Mucosa of descending colon (tissue), 3 donors: ENCODE measurements around the gene WFDC2. TPM values are rescaled to one million over a fixed set of nuclear protein-coding genes. Genes with fewer than 3 reads are reported as not detected.

Experiments
- ATAC-seq: fragments of 200-7000 bp; cut with Tn5 transposase; one replicate; pipeline ENCODE4 v1.9.1; 2020; ENCODE audit warnings: mild to moderate bottlenecking, moderate library complexity
- DNase-seq, 3 donors: peaks; one replicate each; pipeline ENCODE4 v3.0.0-alpha.2; 2020
- H3K36me3 ChIP-seq: fragments of 200-600 bp; one replicate; pipeline ENCODE4 v1.8.0; 2021; ENCODE audit warnings: low read depth, mild to moderate bottlenecking
- H3K4me1 ChIP-seq: fragments of 200-600 bp; one replicate; pipeline ENCODE4 v1.8.0; 2021; ENCODE audit warnings: low read depth, mild to moderate bottlenecking
- H3K4me3 ChIP-seq: fragments of 200-600 bp; one replicate; pipeline ENCODE4 v1.8.0; 2021; ENCODE audit warnings: mild to moderate bottlenecking
- H3K9me3 ChIP-seq: fragments of 200-600 bp; one replicate; pipeline ENCODE4 v1.8.0; 2021; ENCODE audit warnings: mild to moderate bottlenecking
- CTCF ChIP-seq: fragments of 200-600 bp; IDR thresholded peaks from one replicate; pipeline ENCODE4 v1.8.0; 2022; ENCODE audit warnings: antibody characterized with exemption, mild to moderate bottlenecking
- intact Hi-C, 2 donors: fragments of 100-400 bp; cut with DNase I in 1 of 2; cut with micrococcal nuclease in 1 of 2; formaldehyde crosslinking; loops; one replicate each; pipeline versions ENCODE4 v1.11.0 to v1.11.1; 2022; cut with DNase I, micrococcal nuclease
- total RNA-seq, 3 donors: library from RNA; stranded (reverse); fragmentation: NEBNext Ultra II Directional in 2 of 3; extraction: Animal tissue kit (Norgen Biotek cat#: 25700) in 2 of 3; gene quantifications; one replicate each; pipeline versions ENCODE4 v1.2.1 to v1.2.4, GENCODE V29; 2021 to 2023
- donor health status: DM: no; HTN: no; CAD: no; lungs with moderate emphysema.
- donor health status: DM: no; HTN: no; CAD: no.
- donor health status: DM: no; HTN: yes; CAD: no.

Gene WFDC2
- total RNA-seq, 3 donors from 2014 or later, result 65.7 to 183 (median 78.0) TPM

GRCh38 chr20:45436732-45437485 lies 32.6 kb upstream of the WFDC2 start:
- ATAC-seq (peak; percentile 100), DNase-seq (peak; percentile 91 to 96 (median 94))
- Histone ChIP-seq H3K36me3 (no peaks in the 10 kb centered on the region), H3K9me3 (no peaks in the 10 kb centered on the region), H3K4me1 (no peaks in the 10 kb centered on the region), H3K4me3 (peak overlapping the region; percentile 20)
- intact Hi-C loops, result loop anchor here in 1 of 2 donors (5.0 kb wide), 2 partner anchors 65 to 115 kb away; no protein-coding TSS in a partner anchor
- TF ChIP-seq CTCF, result peak; percentile 96

GRCh38 chr20:45440424-45440823 lies 29.1 kb upstream of the WFDC2 start:
- ATAC-seq (no peak), DNase-seq (no peak)
- Histone ChIP-seq H3K4me1 (no peaks in the 10 kb centered on the region), H3K9me3 (no peaks in the 10 kb centered on the region), H3K36me3 (no peaks in the 10 kb centered on the region), H3K4me3 (no peak overlapping the region)
- TF ChIP-seq CTCF, result no peak
- intact Hi-C loops, result no loop called here

- ATAC-seq (no peak), DNase-seq (no peak)
- no peaks in the 10 kb centered on the region for H3K9me3 ChIP-seq
- H3K4me1 ChIP-seq, result no peaks in the 10 kb centered on the region
- intact Hi-C loops, result no loop called here
- no peak for TF ChIP-seq CTCF
- H3K36me3 ChIP-seq, result no peaks in the 10 kb centered on the region
- H3K4me3 ChIP-seq, result no peak overlapping the region
Observed at GRCh38 chr20:45440891-45441685, 28.5 kb upstream of the WFDC2 start.

GRCh38 chr20:45441746-45442145 lies 27.8 kb upstream of the WFDC2 start:
- intact Hi-C loops, result no loop called here
- no peaks in the 10 kb centered on the region for H3K4me1 ChIP-seq
- H3K4me3 ChIP-seq, result no peak overlapping the region
- ATAC-seq (no peak), DNase-seq (no peak)
- H3K36me3 ChIP-seq, result no peaks in the 10 kb centered on the region
- H3K9me3 ChIP-seq, result no peaks in the 10 kb centered on the region
- TF ChIP-seq CTCF, result no peak

- TF ChIP-seq CTCF, result no peak
- no peaks in the 10 kb centered on the region for H3K36me3 ChIP-seq
- intact Hi-C loops, result no loop called here
- DNase-seq (no peak), ATAC-seq (no peak)
- H3K9me3 ChIP-seq, result no peaks in the 10 kb centered on the region
- H3K4me1 ChIP-seq, result no peaks in the 10 kb centered on the region
- no peak overlapping the region for H3K4me3 ChIP-seq
Observed at GRCh38 chr20:45444050-45444449, 25.5 kb upstream of the WFDC2 start.
